Caco-2 (cell line): ENCODE data around the gene ZBTB7A. TPM values are rescaled to one million over a fixed set of nuclear protein-coding genes. Genes with fewer than 3 reads are reported as not detected.

Source experiments
- BruUV-seq: library from RNA; stranded (reverse); fragments of 400-500 nt; replicated peaks from 2 replicates; lab custom pipeline; 2021; lab: Mats Ljungman, UMichigan
- CTCF ChIA-PET: fragments of 300-600 bp; sonication (Branson Sonifier 250); formaldehyde crosslinking; loops from one replicate; lab custom pipeline; 2022; ENCODE audit warnings: antibody characterized with exemption; lab: Charles Lee
- POLR2A ChIA-PET: fragments of 300-600 bp; sonication (Branson Sonifier 250); formaldehyde crosslinking; loops from one replicate; lab custom pipeline; 2022; ENCODE audit warnings: antibody characterized with exemption; lab: Charles Lee
- DNase-seq, 2 experiments: peaks; one replicate each; pipeline versions ENCODE4 v3.0.0 to v3.0.0-alpha.2; 2020 to 2022
- H3K27me3 ChIP-seq: replicated peaks from 2 replicates; pipeline ENCODE4 v1.6.0; 2011; ENCODE audit warnings: low read length; ENCODE audit not compliant: control insufficient read depth, insufficient read depth
- H3K36me3 ChIP-seq: 2 replicates; pipeline ENCODE4 v1.5.1; 2011; ENCODE audit warnings: low read length; ENCODE audit not compliant: control insufficient read depth, insufficient read depth
- H3K4me1 ChIP-seq: fragments of 250-450 bp; sonication (Bioruptor Pico); 2 replicates; pipeline ENCODE4 v1.5.1; 2020; ENCODE audit warnings: mild to moderate bottlenecking
- H3K4me3 ChIP-seq: 2 replicates; pipeline ENCODE4 v1.5.1; 2011; ENCODE audit warnings: low read depth, mild to moderate bottlenecking, control low read depth, low read length
- H3K9me3 ChIP-seq: fragments of 250-450 bp; sonication (Bioruptor Pico); 2 replicates; pipeline ENCODE4 v1.5.1; 2020; ENCODE audit warnings: mild to moderate bottlenecking, moderate library complexity
- H3K27ac Mint-ChIP-seq: one replicate; pipeline ENCODE4 v1.8.0; 2022; ENCODE audit warnings: mixed read lengths; ENCODE audit not compliant: unreplicated experiment
- H3K27me3 Mint-ChIP-seq: one replicate; pipeline ENCODE4 v1.8.0; 2022; ENCODE audit warnings: mixed read lengths; ENCODE audit not compliant: insufficient read depth, unreplicated experiment
- H3K36me3 Mint-ChIP-seq: one replicate; pipeline ENCODE4 v1.8.0; 2022; ENCODE audit warnings: mild to moderate bottlenecking, mixed read lengths; ENCODE audit not compliant: insufficient read depth, unreplicated experiment
- H3K4me1 Mint-ChIP-seq: one replicate; pipeline ENCODE4 v1.8.0; 2022; ENCODE audit warnings: low read depth, mixed read lengths; ENCODE audit not compliant: unreplicated experiment
- H3K4me3 Mint-ChIP-seq: one replicate; pipeline ENCODE4 v1.8.0; 2022; ENCODE audit warnings: mild to moderate bottlenecking, moderate library complexity, mixed read lengths; ENCODE audit not compliant: unreplicated experiment
- H3K9me3 Mint-ChIP-seq: one replicate; pipeline ENCODE4 v1.8.0; 2022; ENCODE audit warnings: mixed read lengths; ENCODE audit not compliant: unreplicated experiment
- intact Hi-C: fragments of 100-400 bp; cut with micrococcal nuclease; formaldehyde crosslinking; loops from one replicate; pipeline ENCODE4 v1.10.0; 2022; ENCODE audit not compliant: unreplicated experiment
- total RNA-seq: library from RNA; stranded (reverse); gene quantifications from 2 replicates; pipeline ENCODE4 v1.2.3, GENCODE V29; 2022
- TF ChIP-seq, protein P1 (sequence below), 2 experiments: fragments of 200-600 bp in 1 of 2; IDR thresholded peaks; 1 replicate in 1 of 2; 2 replicates in 1 of 2; pipeline versions ENCODE4 v1.5.1 to v1.8.0; 2011 to 2022; ENCODE audit warnings: antibody characterized with exemption in 1 of 2, control low read depth in 1 of 2, inconsistent platforms in 1 of 2, low read depth in 1 of 2, low read length in 1 of 2, mild to moderate bottlenecking in 1 of 2, moderate library complexity in 1 of 2; ENCODE audit not compliant: insufficient read depth in 1 of 2, severe bottlenecking in 1 of 2, unreplicated experiment in 1 of 2

Gene ZBTB7A
- total RNA-seq, 1 experiment from 2014 or later = 11.9 TPM

GRCh38 chr19:4046362-4046691 is 20.4 kb downstream of the ZBTB7A start:
- intact Hi-C loops = no loop called here
- POLR2A ChIA-PET = no interaction called here
- Histone ChIP-seq H3K9me3 (no peaks in the 10 kb centered on the region), H3K27me3 (no peaks in the 10 kb centered on the region), H3K4me3 (no peak overlapping the region), H3K4me1 (no peaks in the 10 kb centered on the region), H3K36me3 (peaks cover 2% of the 10 kb centered on the region; the same call in 1 of the 2 replicates)
- Mint-ChIP-seq H3K4me3 (no peak overlapping the region), H3K27me3 (no peaks in the 10 kb centered on the region), H3K4me1 (no peaks in the 10 kb centered on the region), H3K36me3 (peaks cover 89% of the 10 kb centered on the region), H3K27ac (peak overlapping the region; percentile 50), H3K9me3 (no peaks in the 10 kb centered on the region)
- DNase-seq = no peak
- TF ChIP-seq, protein P1, sequence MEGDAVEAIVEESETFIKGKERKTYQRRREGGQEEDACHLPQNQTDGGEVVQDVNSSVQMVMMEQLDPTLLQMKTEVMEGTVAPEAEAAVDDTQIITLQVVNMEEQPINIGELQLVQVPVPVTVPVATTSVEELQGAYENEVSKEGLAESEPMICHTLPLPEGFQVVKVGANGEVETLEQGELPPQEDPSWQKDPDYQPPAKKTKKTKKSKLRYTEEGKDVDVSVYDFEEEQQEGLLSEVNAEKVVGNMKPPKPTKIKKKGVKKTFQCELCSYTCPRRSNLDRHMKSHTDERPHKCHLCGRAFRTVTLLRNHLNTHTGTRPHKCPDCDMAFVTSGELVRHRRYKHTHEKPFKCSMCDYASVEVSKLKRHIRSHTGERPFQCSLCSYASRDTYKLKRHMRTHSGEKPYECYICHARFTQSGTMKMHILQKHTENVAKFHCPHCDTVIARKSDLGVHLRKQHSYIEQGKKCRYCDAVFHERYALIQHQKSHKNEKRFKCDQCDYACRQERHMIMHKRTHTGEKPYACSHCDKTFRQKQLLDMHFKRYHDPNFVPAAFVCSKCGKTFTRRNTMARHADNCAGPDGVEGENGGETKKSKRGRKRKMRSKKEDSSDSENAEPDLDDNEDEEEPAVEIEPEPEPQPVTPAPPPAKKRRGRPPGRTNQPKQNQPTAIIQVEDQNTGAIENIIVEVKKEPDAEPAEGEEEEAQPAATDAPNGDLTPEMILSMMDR (IDR thresholded peaks at IDR 0.05; ENCODE audit: insufficient read depth in 1 of 2, low read depth in 1 of 2, low read length in 1 of 2, severe bottlenecking in 1 of 2, unreplicated experiment in 1 of 2) = no peak
- BruUV-seq = no TSS peak
- CTCF ChIA-PET = no interaction called here

DNA sequence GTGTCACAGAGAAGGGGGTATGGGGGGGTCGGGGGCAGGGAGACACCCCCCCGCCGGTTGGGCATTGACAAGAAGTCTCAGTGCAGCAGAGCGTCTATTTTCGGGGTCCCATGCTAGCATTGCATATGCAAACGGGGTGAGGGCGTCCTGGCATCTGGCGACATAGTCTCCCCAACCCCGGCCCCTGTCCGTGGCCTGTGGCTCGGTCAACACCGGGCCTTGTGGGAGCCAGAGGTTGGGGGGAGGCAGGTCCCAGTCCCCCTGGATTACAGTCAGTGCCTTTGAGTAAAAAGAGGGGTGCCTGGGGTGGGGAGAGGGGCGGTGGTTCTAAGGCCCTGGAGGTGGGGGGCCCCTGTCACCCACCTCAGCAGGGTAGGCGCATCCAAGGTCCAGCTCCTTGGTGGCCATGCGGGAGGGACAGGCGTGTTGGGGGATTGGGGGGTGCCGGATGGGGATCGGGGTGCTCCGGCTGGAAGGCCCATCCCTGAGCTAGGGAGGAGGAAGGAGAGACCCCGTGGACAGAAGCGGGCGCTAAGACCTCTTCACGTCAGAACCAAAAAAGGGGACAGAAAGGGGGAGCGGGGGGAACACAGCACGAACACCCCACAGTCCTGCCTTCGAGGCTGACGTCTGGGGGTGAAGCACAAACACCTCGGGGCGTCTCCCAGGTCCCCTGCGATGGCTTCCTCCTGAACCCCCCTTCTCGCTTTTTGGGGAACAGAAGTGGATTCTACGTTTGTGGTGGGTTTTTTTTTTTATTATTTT is 20.9 kb downstream of the ZBTB7A start:
- H3K36me3 ChIP-seq = no peaks in the 10 kb centered on the region
- no peaks in the 10 kb centered on the region for H3K27me3 Mint-ChIP-seq
- no peak overlapping the region for H3K4me3 ChIP-seq
- H3K9me3 ChIP-seq = no peaks in the 10 kb centered on the region
- no peaks in the 10 kb centered on the region for H3K4me1 ChIP-seq
- H3K36me3 Mint-ChIP-seq = peaks cover 89% of the 10 kb centered on the region
- DNase-seq = no peak
- H3K4me3 Mint-ChIP-seq = no peak overlapping the region
- TF ChIP-seq, protein P1 (IDR thresholded peaks at IDR 0.05; ENCODE audit: insufficient read depth in 1 of 2, low read depth in 1 of 2, low read length in 1 of 2, severe bottlenecking in 1 of 2, unreplicated experiment in 1 of 2) = no peak
- CTCF ChIA-PET = interaction anchor here (0.6 kb wide), 1 partner anchor 144 kb away, joined by 3 read pairs; no protein-coding TSS in a partner anchor
- POLR2A ChIA-PET = no interaction called here
- intact Hi-C loops = no loop called here
- BruUV-seq = no TSS peak
- no peaks in the 10 kb centered on the region for H3K27me3 ChIP-seq
- H3K9me3 Mint-ChIP-seq = no peaks in the 10 kb centered on the region
- H3K27ac Mint-ChIP-seq = no peak overlapping the region
- no peaks in the 10 kb centered on the region for H3K4me1 Mint-ChIP-seq

DNA sequence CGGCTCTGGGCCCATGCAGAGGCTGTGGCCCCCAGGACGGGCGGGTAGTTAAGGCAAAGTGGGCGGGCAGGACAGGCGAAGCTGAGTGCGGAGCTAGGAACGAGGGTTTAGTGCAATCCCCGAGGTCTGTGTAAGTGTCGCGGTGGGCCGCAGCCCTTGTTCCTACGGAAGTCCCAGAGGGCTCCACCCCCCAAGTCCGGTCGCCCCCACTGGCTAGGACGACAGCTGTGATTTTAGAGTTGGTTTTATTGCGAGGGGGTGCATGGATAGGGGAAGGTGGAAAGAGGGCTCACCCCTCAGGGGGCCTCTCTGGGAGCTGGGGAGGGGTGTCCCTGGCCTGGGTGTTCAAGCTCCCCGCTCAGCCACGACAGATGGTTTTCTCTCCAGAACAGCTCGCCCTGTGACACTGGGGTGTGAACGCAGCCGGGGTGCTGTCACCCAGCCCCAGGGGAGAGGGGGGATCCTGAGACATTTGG is 21.7 kb downstream of the ZBTB7A start:
- intact Hi-C loops = no loop called here
- Mint-ChIP-seq H3K4me1 (no peaks in the 10 kb centered on the region), H3K27ac (no peak overlapping the region), H3K9me3 (no peaks in the 10 kb centered on the region), H3K27me3 (no peaks in the 10 kb centered on the region), H3K4me3 (no peak overlapping the region), H3K36me3 (peaks cover 89% of the 10 kb centered on the region)
- Histone ChIP-seq H3K4me1 (no peaks in the 10 kb centered on the region), H3K4me3 (no peak overlapping the region), H3K9me3 (no peaks in the 10 kb centered on the region), H3K36me3 (no peaks in the 10 kb centered on the region), H3K27me3 (no peaks in the 10 kb centered on the region)
- ChIA-PET POLR2A (no interaction called here), CTCF (interaction anchor here (0.7 kb wide), 1 partner anchor 69 kb away, joined by 3 read pairs; no protein-coding TSS in a partner anchor)
- BruUV-seq = no TSS peak
- TF ChIP-seq, protein P1 (IDR thresholded peaks at IDR 0.05; ENCODE audit: insufficient read depth in 1 of 2, low read depth in 1 of 2, low read length in 1 of 2, severe bottlenecking in 1 of 2, unreplicated experiment in 1 of 2) = no peak
- no peak for DNase-seq
